NCI-H187 treated with DMSO at 0.1 percent for 48 hours (cell line): ENCODE results near the gene SIGLEC15.
"Not testable (repeated sequence)": the region's sequence is repeated elsewhere in the genome, so short reads cannot be mapped to it uniquely, and the experiment has no call there.

Source experiments
- DNase-seq: peaks from one replicate; lab custom pipeline; 2025; lab: John Stamatoyannopoulos, UW

SIGLEC15 gene

GRCh38 chr18:45825258-45826044 lies at the start of gene SIGLEC15:
TSS of gene SIGLEC15 (plus strand) at chr18:45825675. CDS start at chr18:45825729, 54 bp downstream.
- no peak for DNase-seq

DNA sequence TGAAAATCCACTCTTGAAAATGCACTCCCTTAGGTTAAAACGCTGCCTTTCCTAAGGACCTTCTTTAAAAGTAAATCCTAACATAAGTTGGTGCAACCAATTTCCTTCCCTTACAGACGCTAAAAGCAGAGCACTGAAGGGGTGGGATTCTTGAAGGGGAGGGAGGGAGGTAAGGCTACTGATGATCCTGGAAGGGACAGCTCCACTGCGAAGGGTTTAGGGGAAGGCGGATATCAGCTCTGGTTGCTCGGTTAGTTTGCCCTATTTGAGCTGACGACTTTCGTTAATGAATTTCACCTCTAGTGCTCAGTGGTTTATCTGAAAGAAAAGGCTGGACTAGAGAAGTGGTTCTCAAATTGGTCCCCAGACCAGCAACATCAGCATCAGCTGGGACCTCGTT lies 49.7 kb upstream of the SIGLEC15 start:
- no peak for DNase-seq

DNA sequence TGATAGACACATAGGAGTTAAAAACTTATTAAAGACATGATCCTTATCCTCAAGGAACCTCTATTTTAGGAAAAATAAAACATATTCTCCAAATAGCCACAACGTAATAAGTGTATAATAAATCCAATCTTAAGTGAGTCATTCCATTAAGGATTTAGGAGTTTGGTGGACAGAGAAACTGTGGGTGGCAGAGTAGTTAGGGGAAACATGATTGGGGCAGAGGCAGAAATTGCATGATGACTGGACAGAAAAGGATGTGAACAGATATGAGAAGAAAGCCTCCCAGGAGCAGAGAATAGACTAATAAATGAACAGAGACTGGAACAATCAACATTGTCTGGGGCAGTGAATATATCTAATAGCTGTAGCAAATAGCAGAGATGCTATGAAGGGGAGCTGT lies 48.1 kb upstream of the SIGLEC15 start:
- no peak for DNase-seq

- no peak for DNase-seq
Observed at GRCh38 chr18:45780568-45780967, 44.9 kb upstream of the SIGLEC15 start.

DNA sequence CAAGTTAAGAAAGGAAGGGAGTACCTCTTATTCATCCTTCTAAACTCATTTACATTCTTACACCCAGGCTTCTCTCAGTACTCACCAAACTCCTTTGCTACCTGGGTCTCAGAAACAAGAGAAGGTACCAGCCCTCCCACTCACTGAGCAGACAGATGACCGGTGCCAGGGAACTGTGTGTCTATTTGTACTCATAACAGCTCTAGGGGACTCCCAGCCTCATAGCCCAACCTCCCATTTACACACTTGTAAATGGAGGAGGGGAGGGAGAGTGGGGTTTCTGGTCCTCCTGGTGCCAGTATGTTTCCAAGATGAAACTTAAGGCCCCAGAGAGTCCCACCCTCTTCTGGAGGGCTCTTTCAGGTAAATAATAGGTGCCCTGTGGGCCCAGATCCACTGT lies 42.8 kb upstream of the SIGLEC15 start:
- DNase-seq: no peak

DNA sequence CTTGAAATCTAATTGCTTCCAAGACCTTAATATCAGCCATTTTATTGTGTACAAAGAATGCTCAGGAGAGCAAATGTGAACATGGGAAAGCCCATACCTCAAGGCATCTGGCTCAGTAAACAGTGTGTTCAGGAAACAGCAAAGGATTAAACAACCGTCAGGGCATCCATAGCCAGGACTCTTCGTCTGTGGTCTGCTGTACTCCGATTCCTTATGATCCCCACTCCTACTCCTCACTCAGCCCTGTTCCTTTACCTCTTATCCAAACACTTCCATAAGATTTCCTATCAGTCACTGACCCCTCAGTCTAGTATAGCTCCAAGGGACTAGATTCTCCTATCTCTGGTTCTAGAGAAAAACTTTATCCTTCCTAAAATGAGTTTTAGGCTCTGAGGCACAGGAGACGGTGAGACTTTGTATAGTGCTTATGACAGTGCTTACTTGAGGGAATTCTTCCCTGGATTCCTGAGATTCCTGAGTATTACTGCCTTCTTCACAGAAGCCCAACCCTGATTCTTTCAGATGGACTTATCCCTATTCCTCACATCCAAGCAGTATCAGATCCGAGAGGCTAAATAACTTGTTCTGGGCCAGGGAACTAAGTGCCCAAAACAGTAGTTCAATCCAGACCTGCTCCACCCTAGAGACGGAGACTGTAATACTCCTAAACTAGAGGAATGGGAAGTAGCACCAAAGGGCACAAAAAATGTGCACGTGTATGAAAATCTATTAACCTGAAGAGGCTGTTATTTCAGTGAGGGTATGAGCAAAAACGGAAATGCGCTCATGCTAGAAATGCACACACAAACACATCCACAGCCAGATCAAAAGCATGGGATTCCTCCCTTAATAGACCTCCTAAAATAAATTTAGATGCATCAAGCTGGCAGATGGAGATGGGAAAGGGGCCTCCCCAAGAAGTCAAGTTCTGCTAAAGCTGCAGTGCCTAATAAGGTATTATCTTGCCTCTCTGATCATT lies 42.1 kb upstream of the SIGLEC15 start:
- no peak for DNase-seq

GRCh38 chr18:45785134-45785533 lies 40.3 kb upstream of the SIGLEC15 start:
- no peak for DNase-seq

- DNase-seq: no peak
Observed at GRCh38 chr18:45786941-45787340, 38.5 kb upstream of the SIGLEC15 start.

DNA sequence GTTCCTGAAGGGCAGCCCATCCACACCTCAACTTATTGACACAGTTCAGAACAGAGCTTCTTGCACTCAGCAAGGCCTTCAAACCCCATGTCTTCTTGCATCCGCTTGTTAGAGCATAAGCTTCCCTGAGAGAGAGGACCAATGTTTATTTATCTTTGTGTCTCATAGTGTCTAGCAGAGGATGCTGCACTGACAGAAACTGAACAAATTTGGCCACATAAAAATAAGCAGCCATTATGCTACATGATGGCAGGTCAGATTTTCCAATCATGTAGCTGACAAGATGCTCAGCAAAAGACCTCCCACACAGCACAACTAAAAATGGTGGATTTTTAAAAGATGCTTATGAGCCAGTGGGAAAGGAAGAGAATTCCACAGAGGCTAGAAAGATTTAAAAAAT lies 38.1 kb upstream of the SIGLEC15 start:
- DNase-seq: no peak

DNA sequence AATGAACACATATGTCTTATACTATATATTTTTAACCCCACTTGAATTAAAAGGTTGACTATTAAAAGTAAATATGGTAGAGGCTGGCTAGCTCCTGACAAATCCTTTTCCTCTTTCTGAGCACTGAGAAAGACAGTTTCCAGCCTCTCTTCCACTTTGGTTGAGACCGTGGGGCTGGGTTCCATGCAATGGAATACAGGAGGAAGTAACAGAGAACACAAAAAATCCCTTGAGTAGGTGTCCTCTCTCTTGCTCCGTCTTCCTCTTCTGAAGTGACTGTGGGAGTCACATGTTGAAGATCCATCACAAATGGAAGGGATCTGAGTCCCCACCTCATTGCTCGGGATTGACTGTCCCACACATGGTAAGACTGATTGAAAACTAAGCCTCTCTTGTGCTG lies 36.6 kb upstream of the SIGLEC15 start:
- no peak for DNase-seq

GRCh38 chr18:45792506-45793263 lies 32.8 kb upstream of the SIGLEC15 start:
- no peak for DNase-seq

GRCh38 chr18:45793264-45793965 lies 32.1 kb upstream of the SIGLEC15 start:
- DNase-seq: no peak

- DNase-seq: no peak
Observed at GRCh38 chr18:45801416-45802004, 24.0 kb upstream of the SIGLEC15 start.

- DNase-seq: no peak
Observed at GRCh38 chr18:45802814-45803492, 22.5 kb upstream of the SIGLEC15 start.

DNA sequence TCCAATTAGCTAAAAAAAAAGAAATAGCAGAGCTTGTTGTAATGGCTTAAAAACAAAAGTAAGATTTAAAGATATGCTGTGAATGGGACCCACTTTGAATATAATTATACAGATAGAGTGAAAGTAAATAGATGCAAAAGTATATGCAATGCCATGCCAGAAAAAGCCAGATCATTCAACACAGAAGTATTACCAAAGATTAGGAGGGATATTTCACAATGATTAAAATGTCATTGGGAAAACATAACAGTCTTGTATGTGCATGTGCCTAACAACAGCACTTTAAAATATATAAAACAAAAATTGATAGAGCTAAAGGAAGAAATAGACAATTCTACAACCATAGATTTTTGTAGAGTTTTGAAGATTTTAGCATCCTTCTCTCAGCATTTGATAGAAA lies 19.9 kb upstream of the SIGLEC15 start:
- DNase-seq: no peak

DNA sequence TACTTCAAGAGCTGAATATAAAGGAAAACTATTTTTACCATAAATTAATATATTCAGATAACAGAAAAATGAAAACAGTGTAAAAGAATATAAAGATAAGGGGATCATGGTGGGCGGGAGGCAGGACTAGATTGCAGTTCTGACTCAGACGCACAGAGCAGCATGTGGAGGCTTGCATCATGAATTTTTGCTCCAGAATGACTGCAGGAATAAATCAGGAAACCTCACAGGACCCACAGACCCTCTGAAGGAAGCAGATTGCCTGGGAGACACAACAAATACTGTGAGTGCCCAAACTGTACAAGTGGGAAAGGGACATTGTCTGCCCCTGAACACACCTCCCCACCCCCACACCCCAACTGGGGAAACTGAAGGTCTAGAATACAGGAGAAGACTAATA lies 19.2 kb upstream of the SIGLEC15 start:
- no peak for DNase-seq

GRCh38 chr18:45807144-45807543 lies 18.3 kb upstream of the SIGLEC15 start:
- not testable (repeated sequence) for DNase-seq

DNA sequence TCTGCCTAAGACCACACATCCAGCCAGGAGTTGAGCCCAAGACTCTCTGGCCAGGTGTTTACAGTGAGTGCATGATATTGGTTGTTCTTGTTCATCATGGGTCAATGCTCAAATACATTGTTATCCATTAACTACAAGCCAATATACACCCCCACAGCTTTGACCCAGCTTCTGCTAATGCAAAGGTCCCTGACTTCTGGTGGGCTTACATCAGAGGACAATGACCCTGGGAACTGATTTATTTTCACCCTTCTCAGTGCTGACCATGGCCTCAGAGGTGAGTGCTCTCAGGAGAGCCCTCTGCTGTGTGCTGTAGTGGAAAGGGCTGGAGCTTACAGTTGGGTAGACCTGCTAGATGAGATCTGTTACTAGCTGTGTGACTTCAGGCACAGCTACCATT lies 10.7 kb upstream of the SIGLEC15 start:
- DNase-seq: not testable (repeated sequence)

- DNase-seq: no peak
Observed at GRCh38 chr18:45817543-45817942, 7.9 kb upstream of the SIGLEC15 start.

GRCh38 chr18:45818765-45819164 lies 6.7 kb upstream of the SIGLEC15 start:
- DNase-seq: not testable (repeated sequence)
